HepG2 (cell line): ENCODE results near the gene INTS7. TPM values are rescaled to one million over a fixed set of nuclear protein-coding genes. Genes with fewer than 3 reads are reported as not detected.

Experiments
- FOSL2 ChIP-seq: sonication (generic); formaldehyde crosslinking; IDR thresholded peaks from 2 replicates; pipeline ENCODE4 v1.4.0; 2020; ENCODE audit warnings: missing genetic modification reagents
- KLF6 ChIP-seq: IDR thresholded peaks from 2 replicates; pipeline ENCODE4 v1.8.0; 2016; ENCODE audit warnings: missing biosample characterization, missing genetic modification reagents
- MZF1 ChIP-seq: sonication (generic); formaldehyde crosslinking; IDR thresholded peaks from 2 replicates; pipeline ENCODE4 v1.8.1; 2023; ENCODE audit warnings: mild to moderate bottlenecking, missing genetic modification reagents, borderline replicate concordance
- NCOA5 ChIP-seq: sonication (generic); formaldehyde crosslinking; IDR thresholded peaks from 2 replicates; pipeline ENCODE4 v1.4.0; 2020; ENCODE audit warnings: missing genetic modification reagents
- SALL1 ChIP-seq: sonication (generic); formaldehyde crosslinking; IDR thresholded peaks from 2 replicates; pipeline ENCODE4 v1.8.0; 2022; ENCODE audit warnings: mild to moderate bottlenecking, missing genetic modification reagents
- SNRNP70 ChIP-seq: fragments of 200-400 bp; formaldehyde crosslinking; IDR thresholded peaks from 2 replicates; pipeline ENCODE4 v1.6.1; 2017; ENCODE audit warnings: mild to moderate bottlenecking, low read depth, low read length, moderate library complexity
- ZFY ChIP-seq: sonication (generic); formaldehyde crosslinking; IDR thresholded peaks from 2 replicates; pipeline ENCODE4 v1.4.0; 2020; ENCODE audit warnings: missing genetic modification reagents
- ZNF205 ChIP-seq: IDR thresholded peaks from 2 replicates; pipeline ENCODE4 v1.6.1; 2018; ENCODE audit warnings: missing biosample characterization, missing genetic modification reagents
- ZNF770 ChIP-seq: sonication (generic); formaldehyde crosslinking; IDR thresholded peaks from 2 replicates; pipeline ENCODE4 v1.5.0; 2020; ENCODE audit warnings: mild to moderate bottlenecking, missing genetic modification reagents
- polyA plus RNA-seq, 8 experiments: library from polyadenylated mRNA; depleted of rRNA in 3 of 8; stranded (reverse) in 7 of 8; unstranded in 1 of 8; fragments of >200 nt; fragmentation: Illumina TruSeq in 4 of 8; extraction: Trizol in 4 of 8; gene quantifications; 2 replicates each; pipeline versions ENCODE4 v1.2.1 to v1.2.3, GENCODE V29; 2011 to 2016; ENCODE audit warnings: low read depth in 4 of 8, missing spikeins in 1 of 8, mixed read lengths in 1 of 8; ENCODE audit not compliant: insufficient read depth in 1 of 8
- total RNA-seq, 5 experiments: library from RNA; depleted of rRNA; stranded (reverse); fragments of >200 nt; fragmentation: Illumina TruSeq; extraction: Trizol; gene quantifications; 2 replicates each; pipeline ENCODE4 v1.2.3, GENCODE V29; 2016; ENCODE audit warnings: low read depth in 1 of 5
- TF ChIP-seq, protein P1 (sequence below): sonication (generic); formaldehyde crosslinking; IDR thresholded peaks from 2 replicates; pipeline ENCODE4 v1.5.0; 2020; ENCODE audit warnings: mild to moderate bottlenecking, missing genetic modification reagents, borderline replicate concordance
- TF ChIP-seq, protein P2 (sequence below): sonication (generic); formaldehyde crosslinking; IDR thresholded peaks from 2 replicates; pipeline ENCODE4 v1.5.1; 2020; ENCODE audit warnings: missing genetic modification reagents, mild to moderate bottlenecking, borderline replicate concordance
- TF ChIP-seq, protein P3 (sequence below): sonication (generic); formaldehyde crosslinking; IDR thresholded peaks from 2 replicates; pipeline ENCODE4 v1.4.0; 2020; ENCODE audit warnings: missing genetic modification reagents

Gene INTS7
- total and polyA plus RNA-seq, 2 of the 13 experiments (the other 11 are each of a cell fraction or from before 2014, with no cell fraction given): 18.3 to 22.4 TPM

- TF ChIP-seq, protein P1, sequence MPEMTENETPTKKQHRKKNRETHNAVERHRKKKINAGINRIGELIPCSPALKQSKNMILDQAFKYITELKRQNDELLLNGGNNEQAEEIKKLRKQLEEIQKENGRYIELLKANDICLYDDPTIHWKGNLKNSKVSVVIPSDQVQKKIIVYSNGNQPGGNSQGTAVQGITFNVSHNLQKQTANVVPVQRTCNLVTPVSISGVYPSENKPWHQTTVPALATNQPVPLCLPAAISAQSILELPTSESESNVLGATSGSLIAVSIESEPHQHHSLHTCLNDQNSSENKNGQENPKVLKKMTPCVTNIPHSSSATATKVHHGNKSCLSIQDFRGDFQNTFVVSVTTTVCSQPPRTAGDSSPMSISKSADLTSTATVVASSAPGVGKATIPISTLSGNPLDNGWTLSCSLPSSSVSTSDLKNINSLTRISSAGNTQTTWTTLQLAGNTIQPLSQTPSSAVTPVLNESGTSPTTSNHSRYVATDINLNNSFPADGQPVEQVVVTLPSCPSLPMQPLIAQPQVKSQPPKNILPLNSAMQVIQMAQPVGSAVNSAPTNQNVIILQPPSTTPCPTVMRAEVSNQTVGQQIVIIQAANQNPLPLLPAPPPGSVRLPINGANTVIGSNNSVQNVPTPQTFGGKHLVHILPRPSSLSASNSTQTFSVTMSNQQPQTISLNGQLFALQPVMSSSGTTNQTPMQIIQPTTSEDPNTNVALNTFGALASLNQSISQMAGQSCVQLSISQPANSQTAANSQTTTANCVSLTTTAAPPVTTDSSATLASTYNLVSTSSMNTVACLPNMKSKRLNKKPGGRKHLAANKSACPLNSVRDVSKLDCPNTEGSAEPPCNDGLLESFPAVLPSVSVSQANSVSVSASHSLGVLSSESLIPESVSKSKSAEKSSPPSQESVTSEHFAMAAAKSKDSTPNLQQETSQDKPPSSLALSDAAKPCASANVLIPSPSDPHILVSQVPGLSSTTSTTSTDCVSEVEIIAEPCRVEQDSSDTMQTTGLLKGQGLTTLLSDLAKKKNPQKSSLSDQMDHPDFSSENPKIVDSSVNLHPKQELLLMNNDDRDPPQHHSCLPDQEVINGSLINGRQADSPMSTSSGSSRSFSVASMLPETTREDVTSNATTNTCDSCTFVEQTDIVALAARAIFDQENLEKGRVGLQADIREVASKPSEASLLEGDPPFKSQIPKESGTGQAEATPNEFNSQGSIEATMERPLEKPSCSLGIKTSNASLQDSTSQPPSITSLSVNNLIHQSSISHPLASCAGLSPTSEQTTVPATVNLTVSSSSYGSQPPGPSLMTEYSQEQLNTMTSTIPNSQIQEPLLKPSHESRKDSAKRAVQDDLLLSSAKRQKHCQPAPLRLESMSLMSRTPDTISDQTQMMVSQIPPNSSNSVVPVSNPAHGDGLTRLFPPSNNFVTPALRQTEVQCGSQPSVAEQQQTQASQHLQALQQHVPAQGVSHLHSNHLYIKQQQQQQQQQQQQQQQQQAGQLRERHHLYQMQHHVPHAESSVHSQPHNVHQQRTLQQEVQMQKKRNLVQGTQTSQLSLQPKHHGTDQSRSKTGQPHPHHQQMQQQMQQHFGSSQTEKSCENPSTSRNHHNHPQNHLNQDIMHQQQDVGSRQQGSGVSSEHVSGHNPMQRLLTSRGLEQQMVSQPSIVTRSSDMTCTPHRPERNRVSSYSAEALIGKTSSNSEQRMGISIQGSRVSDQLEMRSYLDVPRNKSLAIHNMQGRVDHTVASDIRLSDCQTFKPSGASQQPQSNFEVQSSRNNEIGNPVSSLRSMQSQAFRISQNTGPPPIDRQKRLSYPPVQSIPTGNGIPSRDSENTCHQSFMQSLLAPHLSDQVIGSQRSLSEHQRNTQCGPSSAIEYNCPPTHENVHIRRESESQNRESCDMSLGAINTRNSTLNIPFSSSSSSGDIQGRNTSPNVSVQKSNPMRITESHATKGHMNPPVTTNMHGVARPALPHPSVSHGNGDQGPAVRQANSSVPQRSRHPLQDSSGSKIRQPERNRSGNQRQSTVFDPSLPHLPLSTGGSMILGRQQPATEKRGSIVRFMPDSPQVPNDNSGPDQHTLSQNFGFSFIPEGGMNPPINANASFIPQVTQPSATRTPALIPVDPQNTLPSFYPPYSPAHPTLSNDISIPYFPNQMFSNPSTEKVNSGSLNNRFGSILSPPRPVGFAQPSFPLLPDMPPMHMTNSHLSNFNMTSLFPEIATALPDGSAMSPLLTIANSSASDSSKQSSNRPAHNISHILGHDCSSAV: no peak
- TF ChIP-seq ZNF770 (CRISPR knock-in tag) (peak; percentile 27; the same call in 1 of the 2 replicates), ZNF205 (CRISPR knock-in tag) (0 out of 2 replicates have a peak, but pooled peaks have one; percentile 14), SALL1 (CRISPR knock-in tag) (peak; percentile 71), KLF6 (CRISPR knock-in tag) (peak; percentile 82; the same call in 1 of the 2 replicates), SNRNP70 (no peak), FOSL2 (CRISPR knock-in tag) (peak; percentile 41; the same call in 1 of the 2 replicates), ZFY (CRISPR knock-in tag) (peak; percentile 35; the same call in 1 of the 2 replicates), MZF1 (no peak), NCOA5 (CRISPR knock-in tag) (no peak)
- TF ChIP-seq, protein P2, sequence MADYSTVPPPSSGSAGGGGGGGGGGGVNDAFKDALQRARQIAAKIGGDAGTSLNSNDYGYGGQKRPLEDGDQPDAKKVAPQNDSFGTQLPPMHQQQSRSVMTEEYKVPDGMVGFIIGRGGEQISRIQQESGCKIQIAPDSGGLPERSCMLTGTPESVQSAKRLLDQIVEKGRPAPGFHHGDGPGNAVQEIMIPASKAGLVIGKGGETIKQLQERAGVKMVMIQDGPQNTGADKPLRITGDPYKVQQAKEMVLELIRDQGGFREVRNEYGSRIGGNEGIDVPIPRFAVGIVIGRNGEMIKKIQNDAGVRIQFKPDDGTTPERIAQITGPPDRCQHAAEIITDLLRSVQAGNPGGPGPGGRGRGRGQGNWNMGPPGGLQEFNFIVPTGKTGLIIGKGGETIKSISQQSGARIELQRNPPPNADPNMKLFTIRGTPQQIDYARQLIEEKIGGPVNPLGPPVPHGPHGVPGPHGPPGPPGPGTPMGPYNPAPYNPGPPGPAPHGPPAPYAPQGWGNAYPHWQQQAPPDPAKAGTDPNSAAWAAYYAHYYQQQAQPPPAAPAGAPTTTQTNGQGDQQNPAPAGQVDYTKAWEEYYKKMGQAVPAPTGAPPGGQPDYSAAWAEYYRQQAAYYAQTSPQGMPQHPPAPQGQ: no peak
- TF ChIP-seq, protein P3, sequence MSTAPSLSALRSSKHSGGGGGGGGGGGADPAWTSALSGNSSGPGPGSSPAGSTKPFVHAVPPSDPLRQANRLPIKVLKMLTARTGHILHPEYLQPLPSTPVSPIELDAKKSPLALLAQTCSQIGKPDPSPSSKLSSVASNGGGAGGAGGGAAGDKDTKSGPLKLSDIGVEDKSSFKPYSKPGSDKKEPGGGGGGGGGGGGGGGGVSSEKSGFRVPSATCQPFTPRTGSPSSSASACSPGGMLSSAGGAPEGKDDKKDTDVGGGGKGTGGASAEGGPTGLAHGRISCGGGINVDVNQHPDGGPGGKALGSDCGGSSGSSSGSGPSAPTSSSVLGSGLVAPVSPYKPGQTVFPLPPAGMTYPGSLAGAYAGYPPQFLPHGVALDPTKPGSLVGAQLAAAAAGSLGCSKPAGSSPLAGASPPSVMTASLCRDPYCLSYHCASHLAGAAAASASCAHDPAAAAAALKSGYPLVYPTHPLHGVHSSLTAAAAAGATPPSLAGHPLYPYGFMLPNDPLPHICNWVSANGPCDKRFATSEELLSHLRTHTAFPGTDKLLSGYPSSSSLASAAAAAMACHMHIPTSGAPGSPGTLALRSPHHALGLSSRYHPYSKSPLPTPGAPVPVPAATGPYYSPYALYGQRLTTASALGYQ (CRISPR knock-in tag): peak; percentile 77; the same call in 1 of the 2 replicates
These were observed at the start of gene INTS7, which contains the start of gene DTL (continued) for GRCh38 chr1:212035123-212035834.
